MM.1S (cell line): ENCODE results near the gene CDRT4.
"Not testable (repeated sequence)": the region's sequence is repeated elsewhere in the genome, so short reads cannot be mapped to it uniquely, and the experiment has no call there.

Experiments used
- DNase-seq: peaks from one replicate; pipeline ENCODE4 v3.0.0-alpha.2; 2015
- H2AFZ ChIP-seq: fragments of 300-600 bp; sonication (generic); 2 replicates; pipeline ENCODE4 v1.6.0; 2016; ENCODE audit warnings: antibody characterized with exemption, low read length
- H3F3A ChIP-seq: fragments of 300-600 bp; sonication (generic); 2 replicates; pipeline ENCODE4 v1.6.1; 2016; ENCODE audit warnings: mild to moderate bottlenecking, antibody characterized with exemption, low read length, moderate library complexity, mixed read lengths; ENCODE audit not compliant: insufficient read depth
- H3K27ac ChIP-seq: fragments of 300-600 bp; sonication (generic); 2 replicates; pipeline ENCODE4 v1.5.1; 2016; ENCODE audit warnings: mild to moderate bottlenecking, low read length
- H3K27me3 ChIP-seq: fragments of 300-600 bp; sonication (generic); replicated peaks from 2 replicates; pipeline ENCODE4 v1.6.0; 2016; ENCODE audit warnings: low read length; ENCODE audit not compliant: insufficient read depth
- H3K36me3 ChIP-seq: fragments of 300-600 bp; sonication (generic); replicated peaks from 2 replicates; pipeline ENCODE4 v1.6.1; 2016; ENCODE audit warnings: mild to moderate bottlenecking, low read length, mixed read lengths; ENCODE audit not compliant: insufficient read depth
- H3K4me1 ChIP-seq: fragments of 300-600 bp; sonication (generic); 2 replicates; pipeline ENCODE4 v1.6.1; 2016; ENCODE audit warnings: low read length, mixed read lengths
- H3K4me2 ChIP-seq: fragments of 300-600 bp; sonication (generic); 2 replicates; pipeline ENCODE4 v1.6.0; 2016; ENCODE audit warnings: low read depth, low read length
- H3K4me3 ChIP-seq: fragments of 300-600 bp; sonication (generic); 2 replicates; pipeline ENCODE4 v1.5.1; 2016; ENCODE audit warnings: low read length, mixed read lengths
- H3K79me2 ChIP-seq: fragments of 300-600 bp; sonication (generic); 2 replicates; pipeline ENCODE4 v1.6.1; 2016; ENCODE audit warnings: mixed run types, low read length, mixed read lengths
- H3K9ac ChIP-seq: fragments of 300-600 bp; sonication (generic); 2 replicates; pipeline ENCODE4 v1.6.1; 2016; ENCODE audit warnings: low read length, mixed read lengths
- H3K9me2 ChIP-seq: fragments of 300-600 bp; sonication (generic); replicated peaks from 2 replicates; pipeline ENCODE4 v1.6.1; 2016; ENCODE audit warnings: mild to moderate bottlenecking, low read length, mixed read lengths; ENCODE audit not compliant: insufficient read depth
- H3K9me3 ChIP-seq: fragments of 300-600 bp; sonication (generic); replicated peaks from 2 replicates; pipeline ENCODE4 v1.6.1; 2016; ENCODE audit warnings: mild to moderate bottlenecking, low read length, mixed read lengths; ENCODE audit not compliant: insufficient read depth
- H4K20me1 ChIP-seq: fragments of 300-600 bp; sonication (generic); 2 replicates; pipeline ENCODE4 v1.6.1; 2016; ENCODE audit warnings: mild to moderate bottlenecking, low read length, moderate library complexity, mixed read lengths; ENCODE audit not compliant: insufficient read depth
- CTCF ChIP-seq: fragments of 300-600 bp; sonication (generic); IDR thresholded peaks from 2 replicates; pipeline ENCODE4 v1.5.1; 2016; ENCODE audit warnings: antibody characterized with exemption, low read length, mixed read lengths
- EZH2 ChIP-seq: fragments of 300-600 bp; sonication (generic); optimal IDR thresholded peaks from 2 replicates; pipeline ENCODE3; 2017; ENCODE audit warnings: low read depth, mild to moderate bottlenecking, antibody characterized with exemption, low read length, mixed read lengths
- EZH2phosphoT487 ChIP-seq: fragments of 300-600 bp; sonication (generic); IDR thresholded peaks from 2 replicates; pipeline ENCODE4 v1.6.1; 2018; ENCODE audit warnings: antibody characterized with exemption, low read length

The CDRT4 gene

GRCh38 chr17:15507001-15507400 lies 39.6 kb upstream of the CDRT4 start:
- no peak for DNase-seq
- no peaks in the 10 kb centered on the region for H3K36me3 ChIP-seq
- no peaks in the 10 kb centered on the region for H3K9me3 ChIP-seq
- no peak for TF ChIP-seq EZH2phosphoT487
- no peak for TF ChIP-seq EZH2
- TF ChIP-seq CTCF: no peak
- no peak overlapping the region for H3K27ac ChIP-seq
- H4K20me1 ChIP-seq: no peaks in the 10 kb centered on the region
- no peaks in the 10 kb centered on the region for H3K79me2 ChIP-seq
- no peaks in the 10 kb centered on the region for H3K4me1 ChIP-seq
- H3K9ac ChIP-seq: no peak overlapping the region
- H3K4me2 ChIP-seq: no peak overlapping the region
- no peaks in the 10 kb centered on the region for H3F3A ChIP-seq
- no peak overlapping the region for H2AFZ ChIP-seq
- H3K4me3 ChIP-seq: no peak overlapping the region
- H3K9me2 ChIP-seq: no peaks in the 10 kb centered on the region
- H3K27me3 ChIP-seq: no peaks in the 10 kb centered on the region

DNA sequence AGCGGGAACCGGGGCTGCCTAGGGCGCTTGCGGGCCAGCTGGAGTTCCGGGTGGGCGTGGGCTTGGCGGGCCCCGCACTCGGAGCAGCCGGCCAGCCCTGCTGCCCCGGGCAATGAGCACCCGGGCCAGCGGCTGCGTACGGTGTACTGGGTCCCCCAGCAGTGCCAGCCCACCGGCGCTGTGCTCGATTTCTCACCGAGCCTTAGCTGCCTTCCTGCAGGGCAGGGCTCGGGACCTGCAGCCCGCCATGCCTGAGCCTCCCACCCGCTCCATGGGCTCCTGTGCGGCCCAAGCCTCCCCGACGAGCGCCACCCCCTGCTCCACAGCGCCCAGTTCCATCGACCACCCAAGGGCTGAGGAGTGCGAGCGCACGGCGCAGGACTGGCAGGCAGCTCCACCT lies 38.3 kb upstream of the CDRT4 start:
- H3F3A ChIP-seq, H3K9ac ChIP-seq, H3K4me1 ChIP-seq, H3K27me3 ChIP-seq, H3K36me3 ChIP-seq, H3K4me2 ChIP-seq, H3K9me2 ChIP-seq, H3K27ac ChIP-seq, H3K9me3 ChIP-seq, H3K79me2 ChIP-seq, DNase-seq, H4K20me1 ChIP-seq, H3K4me3 ChIP-seq, H2AFZ ChIP-seq: not testable (repeated sequence)

DNA sequence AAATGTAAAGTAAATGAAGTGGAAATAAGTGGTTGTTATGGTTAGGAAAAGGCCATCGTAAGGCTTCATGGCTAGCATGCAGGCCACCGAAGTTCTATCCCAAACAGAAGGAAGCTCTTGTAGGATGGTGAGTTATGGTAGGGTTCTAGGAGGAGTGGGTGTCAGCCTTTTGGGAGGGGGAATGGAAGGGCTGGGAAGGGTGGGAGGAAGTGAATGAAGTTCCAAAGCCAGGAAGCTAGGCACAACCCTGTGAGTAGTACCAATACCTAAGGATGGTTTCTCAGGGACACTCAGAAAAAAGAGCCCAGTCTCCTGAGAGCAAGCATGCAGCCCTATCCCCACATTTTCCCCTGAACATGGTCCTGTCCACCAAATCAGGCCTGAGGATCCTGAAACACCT lies 36.3 kb upstream of the CDRT4 start:
- H2AFZ ChIP-seq: no peak overlapping the region
- H3K9me3 ChIP-seq: no peaks in the 10 kb centered on the region
- H3F3A ChIP-seq: no peaks in the 10 kb centered on the region

More for the DNA sequence above, 36.3 kb upstream of the CDRT4 start:
- Histone ChIP-seq H3K36me3 (no peaks in the 10 kb centered on the region), H3K9ac (no peak overlapping the region), H3K9me2 (no peaks in the 10 kb centered on the region), H3K4me1 (no peaks in the 10 kb centered on the region), H4K20me1 (no peaks in the 10 kb centered on the region), H3K27ac (no peak overlapping the region), H3K4me2 (no peak overlapping the region), H3K27me3 (no peaks in the 10 kb centered on the region), H3K4me3 (no peak overlapping the region), H3K79me2 (no peaks in the 10 kb centered on the region)
- no peak for DNase-seq
- TF ChIP-seq EZH2 (no peak), CTCF (no peak), EZH2phosphoT487 (no peak)
